Body of pancreas (tissue), 4 donors: Measurements from ENCODE around the gene HMGB1. TPM values are rescaled to one million over a fixed set of nuclear protein-coding genes. Genes with fewer than 3 reads are reported as not detected.

Experiments used
- ATAC-seq: fragments of 150-250 bp; one replicate; pipeline ENCODE4 v1.9.1; 2016
- DNase-seq, 4 donors: peaks; one replicate each; pipeline ENCODE4 v3.0.0-alpha.2; 2019
- H3K27ac ChIP-seq, 4 donors: fragments of 200-600 bp; sonication (generic); 1 replicate in 3 of 4; 2 replicates in 1 of 4; pipeline versions ENCODE4 v1.5.1 to v1.6.1; 2016 to 2019; ENCODE audit warnings: mild to moderate bottlenecking in 1 of 4, mixed read lengths in 1 of 4, moderate library complexity in 1 of 4
- H3K27me3 ChIP-seq, 2 donors: fragments of 200-600 bp; sonication (generic); one replicate each; pipeline ENCODE4 v1.6.0; 2016; ENCODE audit warnings: mild to moderate bottlenecking in 1 of 2
- H3K36me3 ChIP-seq, 2 donors: fragments of 200-600 bp; sonication (generic); replicated peaks in 1 of 2; 2 replicates each; pipeline ENCODE4 v1.5.1; 2016; ENCODE audit warnings: low read depth in 2 of 2; ENCODE audit not compliant: insufficient read depth in 1 of 2
- H3K4me1 ChIP-seq: fragments of 200-600 bp; sonication (generic); one replicate; pipeline ENCODE4 v1.6.0; 2016
- H3K4me3 ChIP-seq, 2 donors: fragments of 200-600 bp; sonication (generic); 1 replicate in 1 of 2; 2 replicates in 1 of 2; pipeline ENCODE4 v1.5.1; 2016 to 2019
- H3K9me3 ChIP-seq, 3 donors: fragments of 200-600 bp; sonication (generic); 1 replicate in 2 of 3; 2 replicates in 1 of 3; pipeline ENCODE4 v1.5.1; 2016
- POLR2A ChIP-seq, 3 donors: fragments of 450-650 bp; IDR thresholded peaks; one replicate each; pipeline ENCODE4 v1.6.1; 2016; ENCODE audit warnings: antibody characterized with exemption in 3 of 3, mild to moderate bottlenecking in 2 of 3
- WGBS, 2 donors: methylation state at CpG; one replicate each; pipeline ENCODE4 v1.1.5; 2017; 5-methylcytosine and 5-hydroxymethylcytosine counted together
- intact Hi-C: fragments of 100-400 bp; cut with DNase I; formaldehyde crosslinking; loops from one replicate; pipeline ENCODE4 v1.15.1; 2023
- total RNA-seq, 2 donors: library from RNA; depleted of rRNA; stranded (reverse); fragments of >200 nt; gene quantifications; one replicate each; pipeline ENCODE4 v1.1.0, GENCODE V29; 2016
- TF ChIP-seq, protein P1 (sequence below), 7 experiments: fragments of 450-650 bp in 4 of 7; fragments of 200-600 bp in 3 of 7; sonication (generic) in 3 of 7; IDR thresholded peaks; one replicate each; pipeline ENCODE4 v1.5.1; 2016 to 2019; ENCODE audit warnings: antibody characterized with exemption in 7 of 7

HMGB1 gene
- total RNA-seq, 2 donors from 2014 or later: 54.4 to 97.3 TPM

DNA sequence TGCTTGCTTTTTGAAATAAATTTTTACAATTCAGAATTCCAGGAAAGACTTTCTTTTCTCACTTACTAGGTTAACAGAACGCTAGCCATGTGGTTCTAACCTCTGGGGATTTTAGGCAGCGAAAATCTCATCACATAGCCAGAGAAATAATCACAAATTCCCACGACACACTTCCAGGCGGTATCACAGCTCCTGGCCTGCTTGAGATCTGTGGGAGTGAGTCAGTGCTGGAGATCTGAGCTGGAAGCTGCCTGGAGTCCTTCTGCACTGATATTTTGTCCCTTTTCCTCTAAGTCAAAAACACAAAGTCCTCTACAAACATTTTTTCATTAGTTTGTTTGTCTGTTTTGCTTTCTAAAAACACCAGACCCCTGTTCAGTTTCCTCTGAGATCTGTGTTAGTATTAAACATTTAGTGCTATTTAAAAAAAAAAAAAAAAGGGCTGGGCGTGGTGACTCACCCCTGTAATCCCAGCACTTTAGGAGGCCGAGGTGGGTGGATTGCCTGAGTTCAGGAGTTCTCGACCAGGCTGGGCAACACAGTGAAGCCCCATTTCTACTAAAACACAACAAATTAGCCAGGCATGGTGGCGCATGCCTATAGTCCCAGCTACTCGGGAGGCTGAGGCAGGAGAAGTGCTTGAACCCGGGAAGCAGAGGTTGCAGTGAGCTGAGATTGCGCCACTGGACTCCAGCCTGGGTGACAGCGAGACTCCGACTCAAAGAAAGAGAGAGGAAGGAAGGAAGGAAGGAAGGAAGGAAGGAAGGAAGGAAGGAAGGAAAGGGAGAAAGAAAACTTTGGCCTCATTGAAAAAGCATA lies 55.6 kb downstream of the HMGB1 start:
- Histone ChIP-seq H3K9me3 (no peaks in the 10 kb centered on the region), H3K27me3 (no peaks in the 10 kb centered on the region), H3K4me1 (peaks cover 10% of the 10 kb centered on the region), H3K27ac (no peak overlapping the region), H3K4me3 (no peak overlapping the region), H3K36me3 (no peaks in the 10 kb centered on the region)
- no peak for TF ChIP-seq POLR2A (IDR thresholded peaks at IDR 0.05)
- WGBS, 2 donors: 83 to 84% methylated on average over 13 of the region's 13 CpGs
- intact Hi-C loops: no loop called here
- ATAC-seq (no peak), DNase-seq (peak in 1 of 4 donors; percentile 31)

DNA sequence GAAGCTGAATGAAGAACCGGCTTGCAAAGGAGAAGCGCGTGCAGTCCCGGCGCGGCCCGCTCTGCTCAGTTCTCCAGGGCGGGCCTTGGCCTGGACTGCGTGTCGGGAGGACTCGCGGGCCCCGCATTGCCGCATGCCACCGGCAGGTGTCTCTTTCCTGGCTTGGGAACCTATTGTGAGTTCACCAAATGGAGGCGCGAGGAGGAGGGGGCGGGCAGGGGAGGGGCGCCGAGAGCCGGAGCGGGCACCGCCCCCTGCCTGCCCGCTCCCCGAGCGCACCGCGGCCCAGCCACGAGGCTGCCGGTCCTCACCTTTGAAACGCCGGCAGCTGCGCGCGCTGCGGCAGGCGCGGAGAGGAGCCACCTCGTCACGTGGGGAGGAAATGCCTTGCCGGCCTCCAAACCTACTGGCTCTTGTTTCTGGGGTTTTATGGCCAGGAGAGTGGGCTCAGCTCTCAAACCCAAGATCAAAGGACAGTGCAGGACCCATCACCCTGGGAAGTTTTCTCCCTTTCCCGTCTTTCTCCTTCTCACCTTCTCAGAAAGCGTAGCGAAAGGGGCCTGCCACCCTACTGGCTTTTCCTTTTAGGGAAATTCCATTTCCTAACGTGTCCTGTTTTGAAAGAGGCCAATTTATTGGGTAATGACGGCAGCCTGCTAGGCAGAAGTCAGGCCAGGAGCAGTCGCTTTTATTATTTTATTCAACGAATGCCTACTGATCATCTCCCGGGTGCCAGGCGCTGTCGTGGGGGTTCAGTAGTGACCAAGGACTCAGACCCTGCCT lies 57.2 kb downstream of the HMGB1 start:
- Histone ChIP-seq H3K27ac (peak overlapping the region; percentile 55 to 76 (median 67)), H3K36me3 (no peaks in the 10 kb centered on the region), H3K4me1 (peaks cover 16% of the 10 kb centered on the region), H3K27me3 (no peaks in the 10 kb centered on the region), H3K9me3 (no peaks in the 10 kb centered on the region), H3K4me3 (no peak overlapping the region)
- DNase-seq: peak; percentile 95 to 97 (median 96)
- WGBS, 2 donors: 13 to 63% methylated on average over 12 to 50 of the region's 51 CpGs
- TF ChIP-seq POLR2A (IDR thresholded peaks at IDR 0.05): peak in 2 of 3 donors; percentile 39 to 46
- TF ChIP-seq, protein P1, sequence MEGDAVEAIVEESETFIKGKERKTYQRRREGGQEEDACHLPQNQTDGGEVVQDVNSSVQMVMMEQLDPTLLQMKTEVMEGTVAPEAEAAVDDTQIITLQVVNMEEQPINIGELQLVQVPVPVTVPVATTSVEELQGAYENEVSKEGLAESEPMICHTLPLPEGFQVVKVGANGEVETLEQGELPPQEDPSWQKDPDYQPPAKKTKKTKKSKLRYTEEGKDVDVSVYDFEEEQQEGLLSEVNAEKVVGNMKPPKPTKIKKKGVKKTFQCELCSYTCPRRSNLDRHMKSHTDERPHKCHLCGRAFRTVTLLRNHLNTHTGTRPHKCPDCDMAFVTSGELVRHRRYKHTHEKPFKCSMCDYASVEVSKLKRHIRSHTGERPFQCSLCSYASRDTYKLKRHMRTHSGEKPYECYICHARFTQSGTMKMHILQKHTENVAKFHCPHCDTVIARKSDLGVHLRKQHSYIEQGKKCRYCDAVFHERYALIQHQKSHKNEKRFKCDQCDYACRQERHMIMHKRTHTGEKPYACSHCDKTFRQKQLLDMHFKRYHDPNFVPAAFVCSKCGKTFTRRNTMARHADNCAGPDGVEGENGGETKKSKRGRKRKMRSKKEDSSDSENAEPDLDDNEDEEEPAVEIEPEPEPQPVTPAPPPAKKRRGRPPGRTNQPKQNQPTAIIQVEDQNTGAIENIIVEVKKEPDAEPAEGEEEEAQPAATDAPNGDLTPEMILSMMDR (IDR thresholded peaks at IDR 0.05): peak; percentile 80 to 95 (median 90)
- ATAC-seq: peak; percentile 97
- intact Hi-C loops: no loop called here

GRCh38 chr13:30406779-30407416 lies 58.8 kb downstream of the HMGB1 start:
- no peak for DNase-seq
- H3K27ac ChIP-seq: no peak overlapping the region
- no peak for TF ChIP-seq POLR2A (IDR thresholded peaks at IDR 0.05)
- TF ChIP-seq, protein P1 (IDR thresholded peaks at IDR 0.05): no peak
- no peak for ATAC-seq
- H3K4me3 ChIP-seq: no peak overlapping the region
- H3K4me1 ChIP-seq: peaks cover 16% of the 10 kb centered on the region
- 92 to 94% methylated on average over 8 of the region's 8 CpGs for WGBS, 2 donors
- no peaks in the 10 kb centered on the region for H3K9me3 ChIP-seq
- no peaks in the 10 kb centered on the region for H3K27me3 ChIP-seq
- H3K36me3 ChIP-seq: no peaks in the 10 kb centered on the region
- intact Hi-C loops: no loop called here

Other genes starting within 250 kb of the HMGB1 start
- 1 to 10 TPM; 6.5 to 6.6 TPM for gene KATNAL1, start 158.4 kb downstream of the HMGB1 start, total RNA-seq
- gene UBE2L5, start 43.4 kb downstream of the HMGB1 start, total RNA-seq: not detected
- gene USPL1, start 152.0 kb upstream of the HMGB1 start, total RNA-seq: 10 to 100 TPM; 10.9 to 14.5 TPM